Muscle of back (tissue), 11 donors: Measurements from ENCODE around the gene ANGPT4. TPM values are rescaled to one million over a fixed set of nuclear protein-coding genes. Genes with fewer than 3 reads are reported as not detected.
"Not testable (repeated sequence)": the region's sequence is repeated elsewhere in the genome, so short reads cannot be mapped to it uniquely, and the experiment has no call there.

Experiments used
- DNase-seq, 3 donors: peaks; one replicate each; pipeline versions ENCODE4 v3.0.0 to v3.0.0-alpha.2; 2013
- polyA plus RNA-seq, 10 donors: library from polyadenylated mRNA; unstranded; fragments of 120-200 nt; gene quantifications; one replicate each; pipeline ENCODE4 v1.2.1, GENCODE V29; 2013; ENCODE audit not compliant: insufficient read length in 10 of 10

ANGPT4 gene
- polyA plus RNA-seq, 10 donors: 0.03 to 0.18 (median 0.06) TPM; not detected in 1

GRCh38 chr20:845226-845868 lies 70.8 kb downstream of the ANGPT4 start:
- no peak for DNase-seq

DNA sequence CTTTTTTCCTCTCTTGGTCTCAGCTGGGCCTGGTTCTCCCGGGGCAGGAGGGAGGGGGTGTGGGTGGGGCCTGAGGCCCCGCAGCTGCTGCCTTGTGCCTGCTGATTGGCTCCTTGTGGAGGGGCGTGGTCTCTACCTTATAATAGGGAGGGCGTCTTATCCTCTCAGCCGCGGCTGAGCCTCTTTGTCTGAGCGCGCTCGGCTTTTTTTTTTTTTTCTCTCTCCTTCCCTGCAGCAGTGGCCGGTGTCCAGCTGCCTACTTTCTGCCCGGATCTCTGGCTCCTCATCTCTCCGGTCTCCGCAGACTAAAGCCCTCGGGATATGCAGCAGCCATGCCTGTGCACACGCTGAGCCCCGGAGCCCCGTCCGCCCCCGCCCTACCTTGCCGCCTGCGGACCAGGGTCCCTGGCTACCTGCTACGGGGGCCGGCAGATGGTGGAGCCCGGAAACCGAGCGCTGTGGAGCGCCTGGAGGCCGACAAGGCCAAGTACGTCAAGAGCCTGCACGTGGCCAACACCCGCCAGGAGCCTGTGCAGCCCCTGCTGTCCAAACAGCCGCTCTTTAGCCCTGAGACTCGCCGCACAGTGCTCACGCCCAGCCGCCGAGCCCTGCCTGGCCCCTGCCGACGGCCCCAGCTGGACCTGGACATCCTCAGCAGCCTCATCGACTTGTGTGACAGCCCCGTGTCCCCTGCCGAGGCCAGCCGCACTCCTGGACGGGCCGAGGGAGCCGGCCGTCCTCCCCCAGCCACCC lies 71.5 kb downstream of the ANGPT4 start:
- peak; percentile 79 to 88 (median 82) for DNase-seq

DNA sequence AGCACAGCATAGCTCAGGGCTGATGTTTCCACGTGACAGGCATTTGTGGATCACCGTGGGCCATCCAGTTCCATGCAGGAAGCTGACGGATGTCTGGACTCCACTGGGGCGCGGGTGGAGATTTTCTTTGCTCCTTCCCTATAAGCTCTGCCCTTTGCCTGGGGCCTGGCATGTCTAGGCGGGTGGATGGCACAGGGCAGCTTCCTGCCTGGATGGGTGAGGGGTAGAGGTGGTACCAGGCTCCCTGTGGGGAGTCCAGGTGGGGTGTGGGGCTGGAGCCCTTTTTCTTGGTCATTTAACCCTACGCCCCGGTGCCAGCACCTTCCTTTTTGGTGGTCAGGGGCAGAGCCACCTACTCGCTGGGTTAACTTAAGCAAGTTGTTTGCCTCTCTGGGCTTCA lies 72.2 kb downstream of the ANGPT4 start:
- no peak for DNase-seq

GRCh38 chr20:842547-842940 lies 73.6 kb downstream of the ANGPT4 start:
- DNase-seq: no peak

DNA sequence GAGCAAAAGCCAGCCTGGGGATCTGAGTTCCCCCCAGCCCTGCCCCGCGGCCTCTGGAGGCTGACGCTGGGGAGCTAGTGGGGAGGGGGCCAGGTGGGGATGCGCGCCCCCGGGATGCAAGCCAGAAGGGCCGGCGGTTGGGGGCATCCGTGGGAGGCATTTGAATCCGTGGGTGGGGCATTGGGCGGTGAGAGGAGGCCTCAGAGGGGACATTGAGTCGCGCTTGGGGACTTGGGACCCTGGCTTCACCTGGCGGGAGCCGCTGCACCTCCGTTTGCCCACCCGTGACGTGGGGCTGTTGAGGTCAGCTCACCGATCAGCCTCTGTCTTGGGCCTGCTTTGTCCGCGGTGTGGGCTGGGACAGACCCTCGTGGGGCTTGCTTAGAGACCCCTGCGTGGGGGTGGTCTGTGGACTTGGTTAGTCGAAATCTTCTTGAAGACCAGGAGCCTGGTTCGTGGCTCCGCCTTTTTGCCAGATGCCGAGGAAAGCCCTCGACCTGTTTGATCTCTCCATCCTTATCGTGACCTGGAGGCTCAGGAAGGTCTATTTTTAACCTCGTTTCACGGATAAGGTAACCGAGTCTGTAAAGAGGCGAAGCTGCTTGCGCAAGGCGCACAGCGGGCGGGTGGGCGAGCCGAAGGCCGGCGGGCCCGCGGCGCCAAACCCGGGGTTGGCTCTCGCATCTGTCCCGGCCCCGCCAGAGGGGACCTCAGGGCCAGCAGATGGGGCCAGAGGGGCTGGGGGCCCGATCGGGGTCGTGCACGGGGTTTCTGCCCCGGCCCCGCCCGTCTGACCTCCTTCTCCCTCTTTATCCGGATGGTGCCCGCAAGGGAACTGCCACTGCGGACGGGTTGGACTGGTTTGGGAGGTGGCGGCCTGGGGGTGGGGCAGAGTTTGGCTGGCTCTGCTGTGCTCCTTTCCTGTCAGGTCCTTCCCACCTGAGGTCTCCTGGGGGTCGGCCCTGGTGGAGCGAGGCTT lies 74.3 kb downstream of the ANGPT4 start:
- no peak for DNase-seq

GRCh38 chr20:840858-841567 lies 75.1 kb downstream of the ANGPT4 start:
- DNase-seq: no peak

DNA sequence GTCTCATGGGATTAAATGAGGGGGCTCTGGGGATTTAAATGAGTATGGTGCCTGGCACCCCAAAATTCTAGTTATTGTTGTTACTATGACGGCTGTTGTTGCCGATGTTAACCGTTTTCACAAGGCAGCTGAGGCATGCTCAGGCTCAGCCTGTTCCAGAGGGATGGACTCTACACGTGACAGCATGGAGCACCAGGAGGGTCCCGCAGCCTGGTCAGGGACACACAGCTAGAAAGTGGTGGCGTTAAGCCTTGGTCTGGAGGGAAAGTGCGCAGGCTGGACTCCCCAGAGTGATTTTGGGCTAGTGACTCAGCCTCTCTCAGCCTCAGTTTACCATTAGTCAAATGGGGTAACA lies 75.7 kb downstream of the ANGPT4 start:
- DNase-seq: no peak

DNA sequence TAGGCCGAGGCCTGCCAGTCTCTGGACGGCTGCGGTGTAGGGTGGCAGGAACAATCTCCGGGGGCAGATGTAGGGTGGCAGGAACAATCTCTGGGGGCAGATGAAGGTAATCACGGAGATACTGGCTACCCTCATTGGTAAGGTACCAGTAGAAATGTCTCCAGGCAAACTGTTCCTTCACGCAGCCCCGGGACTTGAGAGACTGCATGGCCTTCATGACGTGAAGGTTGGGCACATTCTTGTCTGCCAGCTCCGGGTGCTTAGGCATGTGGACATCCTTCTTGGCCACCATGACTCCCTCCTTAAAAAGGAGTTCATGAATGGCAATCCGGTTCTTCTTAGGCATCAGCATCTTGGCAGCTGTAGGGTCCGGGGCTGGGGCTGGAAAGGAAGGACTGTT lies 76.5 kb downstream of the ANGPT4 start:
- no peak for DNase-seq

DNA sequence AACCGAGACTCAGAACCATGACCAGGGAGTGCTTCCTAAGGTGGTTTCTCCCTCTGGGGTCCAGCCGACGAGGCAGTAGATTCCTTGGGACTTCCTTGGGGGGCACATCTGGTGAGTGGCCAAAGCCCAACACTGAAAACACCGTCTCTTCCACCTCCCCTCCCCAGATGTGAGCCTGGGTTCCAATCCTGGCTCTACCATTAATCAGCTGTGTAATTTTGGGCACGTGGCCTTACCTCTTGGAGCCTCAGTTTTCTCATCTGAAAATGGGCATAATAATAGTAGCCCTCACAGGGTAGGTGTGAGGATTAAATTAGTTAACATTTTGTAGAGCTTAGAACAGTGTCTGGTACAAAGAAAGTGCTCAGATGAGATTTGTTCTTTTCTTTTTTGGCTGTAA lies 77.1 kb downstream of the ANGPT4 start:
- no peak for DNase-seq

DNA sequence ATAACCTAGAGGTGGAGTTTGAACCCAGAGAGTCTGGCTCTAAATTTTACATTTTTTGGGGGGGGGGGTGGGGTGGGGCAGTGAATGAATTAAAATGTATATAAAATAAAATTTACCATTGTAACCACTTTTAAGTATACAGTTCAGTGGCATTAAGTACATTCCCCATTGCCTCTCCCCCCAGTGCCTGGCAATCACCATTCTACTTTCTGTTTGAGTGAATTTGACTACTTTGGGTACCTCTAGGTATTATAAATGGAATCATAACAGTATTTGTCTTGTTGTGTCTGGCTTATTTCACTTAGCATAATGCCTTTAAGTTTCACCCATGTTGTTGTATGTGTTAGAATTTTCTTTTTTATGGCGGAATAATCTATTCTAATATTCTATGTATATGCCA lies 79.9 kb downstream of the ANGPT4 start:
- DNase-seq: no peak

DNA sequence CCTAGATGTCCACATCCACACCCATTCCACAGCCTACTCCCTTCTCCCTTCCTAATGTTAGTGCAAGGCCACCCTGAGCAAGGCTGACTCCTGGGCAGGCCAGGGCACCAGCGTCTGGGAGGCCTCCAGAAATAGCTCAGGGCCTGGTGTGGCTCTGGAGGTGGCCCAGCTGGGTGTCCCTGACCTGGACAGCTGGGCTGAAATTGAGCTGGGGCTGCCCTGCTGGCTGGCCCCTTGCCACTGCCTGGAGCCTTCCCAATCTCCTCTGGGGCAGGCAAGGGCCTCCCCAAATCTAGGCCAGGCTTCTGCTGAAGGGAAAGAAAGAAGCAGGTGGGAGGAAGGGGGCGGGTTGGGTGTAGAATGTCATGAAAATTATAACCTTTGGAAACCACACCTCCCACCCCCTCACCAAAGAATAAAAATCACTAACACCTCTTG lies 80.5 kb downstream of the ANGPT4 start:
- DNase-seq: peak; percentile 58 to 62 (median 59)

DNA sequence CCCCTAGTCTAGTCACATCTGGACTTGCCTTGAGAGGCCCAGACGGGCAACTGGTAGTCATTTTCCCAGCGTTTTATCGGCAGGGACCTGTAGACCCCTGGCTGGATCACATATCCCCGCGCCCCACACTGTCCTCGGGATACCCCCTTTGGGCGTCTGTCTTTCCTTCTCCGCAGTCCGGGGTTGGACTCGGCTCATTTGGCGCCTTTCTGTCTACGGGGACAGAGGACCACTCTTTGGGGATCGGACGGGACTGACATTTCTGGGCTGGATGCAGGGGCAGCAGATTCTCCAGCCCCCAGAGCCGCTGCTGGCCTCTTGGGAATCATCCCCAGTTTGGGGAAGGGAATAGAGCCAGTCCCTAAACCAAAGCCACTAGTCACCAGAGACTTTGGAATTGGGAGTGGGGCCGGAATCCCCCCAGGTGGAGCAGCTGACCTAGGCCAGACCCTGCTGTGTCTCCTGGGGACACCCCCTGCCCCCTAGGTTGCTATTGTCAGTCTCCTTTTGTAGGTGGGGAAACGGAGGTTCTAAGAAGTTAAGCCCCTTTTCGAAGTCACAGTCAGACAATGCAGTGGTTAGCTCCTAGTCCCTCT lies 81.9 kb downstream of the ANGPT4 start:
- no peak for DNase-seq

DNA sequence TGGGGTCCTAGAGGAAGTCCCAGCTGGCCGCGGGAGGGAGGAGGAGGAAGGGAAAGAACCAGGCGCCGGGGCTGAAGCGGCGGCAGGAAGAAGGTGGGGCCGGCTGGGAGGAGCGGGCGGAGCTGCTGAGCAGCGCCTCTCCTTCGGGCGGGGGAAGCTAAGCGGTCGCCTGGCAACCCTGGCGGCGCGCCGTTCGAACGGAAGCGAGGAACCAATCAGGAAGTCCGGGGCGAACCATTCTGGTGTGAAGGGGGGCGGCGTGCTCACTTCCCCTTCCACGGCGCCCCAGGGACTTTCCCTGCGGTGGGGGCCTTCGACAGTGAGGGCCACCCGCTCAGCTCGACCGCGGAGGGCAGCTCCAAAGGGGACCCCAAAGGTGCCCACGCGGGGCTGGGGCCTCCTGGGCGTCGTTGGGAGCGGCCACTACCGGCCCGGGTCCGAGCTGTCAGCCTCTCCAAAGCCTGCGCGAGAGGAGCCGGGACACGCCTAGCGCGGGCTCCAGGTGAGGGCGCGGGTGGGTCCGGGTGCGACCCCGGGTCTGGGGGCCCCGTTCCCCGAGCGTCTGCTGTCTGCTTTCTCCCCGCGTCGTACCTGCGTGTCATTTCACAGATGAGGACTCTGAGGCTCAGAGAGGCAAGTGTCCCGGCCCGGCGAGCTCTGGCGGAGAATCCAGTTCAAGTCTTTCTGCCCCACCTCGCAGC lies 82.5 kb downstream of the ANGPT4 start, which contains the start of gene FAM110A:
TSS of gene FAM110A (plus strand) at position 266 of the 701 bp plus-strand sequence. CDS start 11,090 bp downstream, outside the sequence.
- peak; percentile 93 to 98 (median 97) for DNase-seq

- no peak for DNase-seq
Measured at GRCh38 chr20:833121-833449, 83.0 kb downstream of the ANGPT4 start.

- no peak for DNase-seq
Measured at GRCh38 chr20:831956-832355, 84.2 kb downstream of the ANGPT4 start.

GRCh38 chr20:831251-831650 lies 84.9 kb downstream of the ANGPT4 start:
- no peak for DNase-seq

- no peak for DNase-seq
Measured at GRCh38 chr20:830011-830521, 86.1 kb downstream of the ANGPT4 start.

- no peak for DNase-seq
Measured at GRCh38 chr20:829551-829950, 86.6 kb downstream of the ANGPT4 start.

- DNase-seq: no peak
Measured at GRCh38 chr20:828987-829386, 87.1 kb downstream of the ANGPT4 start.

GRCh38 chr20:827981-828380 lies 88.2 kb downstream of the ANGPT4 start:
- not testable (repeated sequence) for DNase-seq
